ENCODE measurements around the gene MYCN. TPM values are rescaled to one million over a fixed set of nuclear protein-coding genes. Genes with fewer than 3 reads are reported as not detected.

MYCN gene
- total and polyA plus RNA-seq, 2 of the 13 experiments (the other 11 are each of a cell fraction or from before 2014, with no cell fraction given) = not detected

DNA sequence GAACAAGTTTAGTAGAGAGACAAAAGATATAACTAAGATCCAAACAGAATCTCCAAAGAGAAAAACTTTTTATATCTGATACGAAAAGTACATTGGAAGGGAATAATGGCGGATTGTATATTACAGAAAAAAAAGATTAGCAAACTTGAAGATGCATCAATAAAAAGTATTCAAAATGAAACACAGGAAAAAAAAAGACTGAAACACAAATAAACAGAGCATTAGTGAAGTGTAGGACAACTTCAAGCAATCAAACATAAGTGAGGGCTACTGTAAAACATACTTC, 41.1 kb upstream of the MYCN start (continued):
- TF ChIP-seq NR2F1 (CRISPR knock-in tag; IDR thresholded peaks at IDR 0.05) (no peak), GABPA (IDR thresholded peaks at IDR 0.05; ENCODE audit: low read depth, low read length) (no peak), GABPA (CRISPR knock-in tag; IDR thresholded peaks at IDR 0.05; ENCODE audit: low read depth) (no peak), ZFAT (CRISPR knock-in tag; conservative IDR thresholded peaks at IDR 0.05) (no peak), ZNF33A (CRISPR knock-in tag; IDR thresholded peaks at IDR 0.05; ENCODE audit: borderline replicate concordance) (no peak), ZSCAN9 (CRISPR knock-in tag; IDR thresholded peaks at IDR 0.05; ENCODE audit: borderline replicate concordance) (no peak)
- TF ChIP-seq, protein P1, sequence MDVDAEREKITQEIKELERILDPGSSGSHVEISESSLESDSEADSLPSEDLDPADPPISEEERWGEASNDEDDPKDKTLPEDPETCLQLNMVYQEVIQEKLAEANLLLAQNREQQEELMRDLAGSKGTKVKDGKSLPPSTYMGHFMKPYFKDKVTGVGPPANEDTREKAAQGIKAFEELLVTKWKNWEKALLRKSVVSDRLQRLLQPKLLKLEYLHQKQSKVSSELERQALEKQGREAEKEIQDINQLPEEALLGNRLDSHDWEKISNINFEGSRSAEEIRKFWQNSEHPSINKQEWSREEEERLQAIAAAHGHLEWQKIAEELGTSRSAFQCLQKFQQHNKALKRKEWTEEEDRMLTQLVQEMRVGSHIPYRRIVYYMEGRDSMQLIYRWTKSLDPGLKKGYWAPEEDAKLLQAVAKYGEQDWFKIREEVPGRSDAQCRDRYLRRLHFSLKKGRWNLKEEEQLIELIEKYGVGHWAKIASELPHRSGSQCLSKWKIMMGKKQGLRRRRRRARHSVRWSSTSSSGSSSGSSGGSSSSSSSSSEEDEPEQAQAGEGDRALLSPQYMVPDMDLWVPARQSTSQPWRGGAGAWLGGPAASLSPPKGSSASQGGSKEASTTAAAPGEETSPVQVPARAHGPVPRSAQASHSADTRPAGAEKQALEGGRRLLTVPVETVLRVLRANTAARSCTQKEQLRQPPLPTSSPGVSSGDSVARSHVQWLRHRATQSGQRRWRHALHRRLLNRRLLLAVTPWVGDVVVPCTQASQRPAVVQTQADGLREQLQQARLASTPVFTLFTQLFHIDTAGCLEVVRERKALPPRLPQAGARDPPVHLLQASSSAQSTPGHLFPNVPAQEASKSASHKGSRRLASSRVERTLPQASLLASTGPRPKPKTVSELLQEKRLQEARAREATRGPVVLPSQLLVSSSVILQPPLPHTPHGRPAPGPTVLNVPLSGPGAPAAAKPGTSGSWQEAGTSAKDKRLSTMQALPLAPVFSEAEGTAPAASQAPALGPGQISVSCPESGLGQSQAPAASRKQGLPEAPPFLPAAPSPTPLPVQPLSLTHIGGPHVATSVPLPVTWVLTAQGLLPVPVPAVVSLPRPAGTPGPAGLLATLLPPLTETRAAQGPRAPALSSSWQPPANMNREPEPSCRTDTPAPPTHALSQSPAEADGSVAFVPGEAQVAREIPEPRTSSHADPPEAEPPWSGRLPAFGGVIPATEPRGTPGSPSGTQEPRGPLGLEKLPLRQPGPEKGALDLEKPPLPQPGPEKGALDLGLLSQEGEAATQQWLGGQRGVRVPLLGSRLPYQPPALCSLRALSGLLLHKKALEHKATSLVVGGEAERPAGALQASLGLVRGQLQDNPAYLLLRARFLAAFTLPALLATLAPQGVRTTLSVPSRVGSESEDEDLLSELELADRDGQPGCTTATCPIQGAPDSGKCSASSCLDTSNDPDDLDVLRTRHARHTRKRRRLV (CRISPR knock-in tag; IDR thresholded peaks at IDR 0.05) = no peak
- TF ChIP-seq, protein P2, sequence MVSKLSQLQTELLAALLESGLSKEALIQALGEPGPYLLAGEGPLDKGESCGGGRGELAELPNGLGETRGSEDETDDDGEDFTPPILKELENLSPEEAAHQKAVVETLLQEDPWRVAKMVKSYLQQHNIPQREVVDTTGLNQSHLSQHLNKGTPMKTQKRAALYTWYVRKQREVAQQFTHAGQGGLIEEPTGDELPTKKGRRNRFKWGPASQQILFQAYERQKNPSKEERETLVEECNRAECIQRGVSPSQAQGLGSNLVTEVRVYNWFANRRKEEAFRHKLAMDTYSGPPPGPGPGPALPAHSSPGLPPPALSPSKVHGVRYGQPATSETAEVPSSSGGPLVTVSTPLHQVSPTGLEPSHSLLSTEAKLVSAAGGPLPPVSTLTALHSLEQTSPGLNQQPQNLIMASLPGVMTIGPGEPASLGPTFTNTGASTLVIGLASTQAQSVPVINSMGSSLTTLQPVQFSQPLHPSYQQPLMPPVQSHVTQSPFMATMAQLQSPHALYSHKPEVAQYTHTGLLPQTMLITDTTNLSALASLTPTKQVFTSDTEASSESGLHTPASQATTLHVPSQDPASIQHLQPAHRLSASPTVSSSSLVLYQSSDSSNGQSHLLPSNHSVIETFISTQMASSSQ (IDR thresholded peaks at IDR 0.05; ENCODE audit: low read depth) = no peak
- TF ChIP-seq, protein P2 (CRISPR knock-in tag; IDR thresholded peaks at IDR 0.05; ENCODE audit: borderline replicate concordance) = no peak

All from HepG2 (cell line).